ENCODE data around the gene SREBF1. TPM values are rescaled to one million over a fixed set of nuclear protein-coding genes. Genes with fewer than 3 reads are reported as not detected.
A peak's percentile ranks its signal among the peaks of the same experiment; 100 is the strongest.

SREBF1 gene
- polyA plus RNA-seq, 1 of the 3 experiments (the other 2 are of a cell fraction), result 20.4 TPM

- TF ChIP-seq REST (IDR thresholded peaks at IDR 0.05; ENCODE audit: low read depth, low read length) (no peak), USF2 (IDR thresholded peaks at IDR 0.05; ENCODE audit: borderline replicate concordance, low read depth, low read length) (no peak), EP300 (IDR thresholded peaks at IDR 0.05; ENCODE audit: borderline replicate concordance in 1 of 2, low read depth in 1 of 2, low read length in 1 of 2) (no peak)
Observed at GRCh38 chr17:17819561-17819995, 17.2 kb downstream of the SREBF1 start (continued).

GRCh38 chr17:17819111-17819510, 17.7 kb downstream of the SREBF1 start:
- H3K27me3 ChIP-seq (ENCODE audit: insufficient read depth), result no peaks in the 10 kb centered on the region
- H3F3A ChIP-seq (replicated peaks; ENCODE audit: insufficient read depth), result peaks cover 9% of the 10 kb centered on the region
- H3K4me2 ChIP-seq, result peak overlapping the region; percentile 48; the same call in 1 of the 2 replicates
- H3K79me2 ChIP-seq (ENCODE audit: insufficient read depth), result no peaks in the 10 kb centered on the region
- ChIA-PET POLR2A (interaction anchor here (1.3 to 1.7 kb wide), 2 partner anchors 12 to 28 kb away, joined by 3 to 4 read pairs; no protein-coding TSS in a partner anchor), CTCF (interaction anchor here (0.8 to 5.6 kb wide), 9 partner anchors 16 to 215 kb away, joined by 3 to 32 read pairs (median 5); no protein-coding TSS in a partner anchor)
- H2AFZ ChIP-seq (ENCODE audit: low read depth), result no peak overlapping the region
- WGBS (ENCODE audit: low lambda C conversion rate), result 92% methylated on average over 4 of the region's 12 CpGs
- no peak overlapping the region for H3K4me3 ChIP-seq (ENCODE audit: low read depth in 2 of 2, low read length in 1 of 2)
- H3K27ac ChIP-seq (ENCODE audit: low read depth in 2 of 2, low read length in 1 of 2), result peak overlapping the region in 1 of 2 experiments; percentile 54; a peak in 1 of 4 replicates
- no peaks in the 10 kb centered on the region for H3K9me2 ChIP-seq
- H3K9me3 ChIP-seq, result no peaks in the 10 kb centered on the region
- no peak for TF ChIP-seq PBX3 (IDR thresholded peaks at IDR 0.05)
- TF ChIP-seq TEAD4 (IDR thresholded peaks at IDR 0.05; ENCODE audit: borderline replicate concordance, insufficient read depth), result no peak
- no peak for TF ChIP-seq ZBTB33 (IDR thresholded peaks at IDR 0.05; ENCODE audit: borderline replicate concordance, low read depth)
- no peak for TF ChIP-seq USF2 (IDR thresholded peaks at IDR 0.05; ENCODE audit: borderline replicate concordance, low read depth, low read length)
- no peak for TF ChIP-seq RXRA (IDR thresholded peaks at IDR 0.05; ENCODE audit: borderline replicate concordance, low read depth)
- TF ChIP-seq REST (IDR thresholded peaks at IDR 0.05; ENCODE audit: low read depth, low read length), result no peak
- H3K4me1 ChIP-seq (ENCODE audit: control insufficient read depth in 1 of 2, insufficient read depth in 2 of 2, low read depth in 1 of 2, low read length in 1 of 2), result peaks cover 30 to 94% of the 10 kb centered on the region in 2 experiments; a peak in 3 of 4 replicates
- peaks cover 0 to 47% of the 10 kb centered on the region in 2 experiments for H3K36me3 ChIP-seq (replicated peaks in 1 of 2; ENCODE audit: control insufficient read depth in 1 of 2, insufficient read depth in 2 of 2, low read length in 1 of 2)
- H4K20me1 ChIP-seq (ENCODE audit: insufficient read depth), result peaks cover 7% of the 10 kb centered on the region; the same call in 1 of the 2 replicates
- no peak overlapping the region for H3K9ac ChIP-seq
- DNase-seq, result no peak
